Sigmoid colon (tissue), 7 donors: ENCODE measurements around the gene FILIP1L. TPM values are rescaled to one million over a fixed set of nuclear protein-coding genes. Genes with fewer than 3 reads are reported as not detected.

Source experiments
- DNase-seq: peaks from one replicate; pipeline ENCODE4 v3.0.0-alpha.2; 2019
- H3K27ac ChIP-seq, 4 donors: fragments of 200-600 bp; sonication (generic); one replicate each; pipeline ENCODE4 v1.5.1; 2016 to 2019; ENCODE audit warnings: mild to moderate bottlenecking in 1 of 4
- H3K27me3 ChIP-seq, 3 donors: fragments of 200-600 bp; sonication (generic); one replicate each; pipeline ENCODE4 v1.5.1; 2019; ENCODE audit warnings: mild to moderate bottlenecking in 1 of 3
- H3K36me3 ChIP-seq, 4 donors: fragments of 200-600 bp; sonication (generic); one replicate each; pipeline ENCODE4 v1.5.1; 2016 to 2019
- H3K4me1 ChIP-seq, 4 donors: fragments of 200-600 bp; sonication (generic); one replicate each; pipeline ENCODE4 v1.5.1; 2017 to 2019
- H3K4me3 ChIP-seq, 4 donors: fragments of 200-600 bp; sonication (generic); one replicate each; pipeline ENCODE4 v1.5.1; 2017 to 2019; ENCODE audit warnings: mild to moderate bottlenecking in 2 of 4, moderate library complexity in 1 of 4
- H3K9me3 ChIP-seq, 4 donors: fragments of 200-600 bp in 3 of 4; sonication (generic) in 3 of 4; one replicate each; pipeline versions ENCODE4 v1.5.1 to v1.6.1; 2013 to 2019
- EP300 ChIP-seq, 4 donors: sonication (generic); formaldehyde crosslinking; IDR thresholded peaks; one replicate each; pipeline ENCODE4 v1.6.1; 2017; ENCODE audit warnings: antibody characterized with exemption in 4 of 4
- POLR2A ChIP-seq, 2 donors: fragments of 450-650 bp; IDR thresholded peaks; one replicate each; pipeline ENCODE4 v1.6.1; 2016; ENCODE audit warnings: antibody characterized with exemption in 2 of 2, mild to moderate bottlenecking in 2 of 2, moderate library complexity in 2 of 2
- POLR2AphosphoS5 ChIP-seq, 4 donors: sonication (generic); formaldehyde crosslinking; IDR thresholded peaks; one replicate each; pipeline ENCODE4 v1.6.1; 2017; ENCODE audit warnings: antibody characterized with exemption in 4 of 4
- WGBS, 2 donors: extraction: QIAGEN DNeasy Blood & Tissue Kit; methylation state at CpG; one replicate each; pipeline ENCODE4 v1.1.7; 2013; 5-methylcytosine and 5-hydroxymethylcytosine counted together
- intact Hi-C: fragments of 100-400 bp; cut with DNase I; formaldehyde crosslinking; loops from one replicate; pipeline ENCODE4 v1.15.1; 2023
- polyA plus RNA-seq, 3 donors: library from polyadenylated mRNA; stranded (reverse); fragments of 200-250 nt; gene quantifications; one replicate each; pipeline ENCODE4 v1.2.3, GENCODE V29; 2013
- total RNA-seq, 4 donors: library from RNA; depleted of rRNA; stranded (reverse); fragments of >200 nt; gene quantifications; one replicate each; pipeline ENCODE4 v1.1.0, GENCODE V29; 2016
- TF ChIP-seq, protein P1 (sequence below), 4 experiments: fragments of 450-650 bp in 3 of 4; fragments of 200-600 bp in 1 of 4; IDR thresholded peaks; one replicate each; pipeline ENCODE4 v1.5.1; 2016 to 2019; ENCODE audit warnings: antibody characterized with exemption in 4 of 4, mild to moderate bottlenecking in 3 of 4, moderate library complexity in 2 of 4
- donor health status: healthy with polysubstance abuse.
- donor health status: Bipolar disorder and iron deficiency.
- donor health status: healthy.

The FILIP1L gene
- total and polyA plus RNA-seq, 7 donors: 6.0 to 93.3 (median 42.5) TPM

DNA sequence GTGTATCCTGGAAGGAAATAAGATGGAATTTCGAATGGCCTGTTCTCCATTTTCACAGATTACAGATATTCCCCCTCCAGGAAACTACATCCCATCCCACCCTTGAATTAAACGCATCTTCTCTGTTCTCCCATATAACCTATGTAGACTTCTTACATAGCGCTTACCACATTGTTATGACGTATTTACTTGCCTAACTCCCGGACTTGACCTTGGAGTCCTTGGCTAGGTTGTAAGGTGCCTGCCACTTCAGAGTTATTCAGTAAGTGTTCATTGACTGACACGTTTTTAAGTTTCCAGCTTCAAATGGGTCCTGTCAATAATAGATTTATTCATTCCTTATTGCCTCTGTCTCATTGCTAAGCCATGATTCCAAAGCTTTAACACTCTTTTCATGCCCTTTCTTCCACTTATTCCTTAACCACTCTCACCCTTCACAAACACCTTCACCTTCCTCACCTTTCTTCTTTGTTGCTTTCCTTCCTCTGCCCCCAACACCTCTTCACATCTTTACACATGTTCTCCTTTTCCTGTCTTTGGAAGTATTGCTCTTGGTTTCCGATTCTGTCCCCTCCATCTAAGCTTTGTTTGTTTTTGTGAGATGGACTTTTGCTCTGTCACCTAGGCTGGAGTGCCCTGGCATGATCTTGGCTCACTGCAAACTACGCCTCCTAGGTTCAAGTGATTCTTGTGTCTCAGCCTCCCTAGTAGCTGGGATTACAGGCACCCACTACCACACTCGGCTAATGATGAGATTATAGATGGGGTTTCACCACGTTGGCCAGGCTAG lies 158.3 kb downstream of the FILIP1L start:
- 93 to 94% methylated on average over 10 of the region's 10 CpGs for WGBS, 2 donors

DNA sequence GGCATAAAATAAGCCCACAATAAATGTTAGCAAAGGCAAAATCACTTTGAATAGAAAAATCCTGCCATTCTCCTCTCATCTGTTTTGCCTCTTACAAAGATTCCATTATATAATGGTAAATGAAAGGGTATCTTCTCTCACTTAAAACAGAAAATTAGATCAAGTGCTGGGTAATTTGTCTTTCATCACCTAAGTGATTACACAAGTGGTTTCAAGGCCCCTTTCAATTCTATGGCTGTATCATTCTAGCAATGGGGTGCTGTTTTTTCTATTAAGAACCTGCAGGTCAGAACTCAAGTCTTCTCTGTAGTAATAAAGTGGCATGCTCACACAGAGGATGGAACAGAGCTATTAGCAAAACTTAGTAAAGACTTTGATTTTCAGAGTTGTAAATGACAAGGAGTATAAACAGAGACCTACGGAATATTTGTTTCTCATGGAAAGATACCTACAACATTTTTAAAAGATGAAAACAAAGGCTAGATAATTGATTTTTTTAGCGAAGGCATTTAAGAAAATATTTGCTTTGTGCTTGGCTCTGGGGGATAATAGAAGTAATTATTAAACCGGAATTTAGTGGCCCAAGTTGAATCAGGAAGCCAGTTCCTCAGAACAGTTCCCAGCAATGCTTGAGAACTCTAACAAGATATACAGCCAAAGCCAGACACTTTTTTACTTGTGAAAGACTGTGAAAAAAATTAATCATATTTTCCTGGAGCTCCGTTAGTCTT lies 159.2 kb downstream of the FILIP1L start:
- Histone ChIP-seq H3K9me3 (no peaks in the 10 kb centered on the region), H3K4me1 (peaks cover 0 to 22% (median 11%) of the 10 kb centered on the region in 4 donors), H3K4me3 (no peak overlapping the region), H3K27me3 (no peaks in the 10 kb centered on the region), H3K27ac (peak overlapping the region in 2 of 4 donors; percentile 12 to 83), H3K36me3 (no peaks in the 10 kb centered on the region)
- 82 to 87% methylated on average over 4 of the region's 4 CpGs for WGBS, 2 donors
- no peak for DNase-seq
- TF ChIP-seq POLR2AphosphoS5 (IDR thresholded peaks at IDR 0.05): no peak
- no peak for TF ChIP-seq POLR2A (IDR thresholded peaks at IDR 0.05)
- TF ChIP-seq, protein P1, sequence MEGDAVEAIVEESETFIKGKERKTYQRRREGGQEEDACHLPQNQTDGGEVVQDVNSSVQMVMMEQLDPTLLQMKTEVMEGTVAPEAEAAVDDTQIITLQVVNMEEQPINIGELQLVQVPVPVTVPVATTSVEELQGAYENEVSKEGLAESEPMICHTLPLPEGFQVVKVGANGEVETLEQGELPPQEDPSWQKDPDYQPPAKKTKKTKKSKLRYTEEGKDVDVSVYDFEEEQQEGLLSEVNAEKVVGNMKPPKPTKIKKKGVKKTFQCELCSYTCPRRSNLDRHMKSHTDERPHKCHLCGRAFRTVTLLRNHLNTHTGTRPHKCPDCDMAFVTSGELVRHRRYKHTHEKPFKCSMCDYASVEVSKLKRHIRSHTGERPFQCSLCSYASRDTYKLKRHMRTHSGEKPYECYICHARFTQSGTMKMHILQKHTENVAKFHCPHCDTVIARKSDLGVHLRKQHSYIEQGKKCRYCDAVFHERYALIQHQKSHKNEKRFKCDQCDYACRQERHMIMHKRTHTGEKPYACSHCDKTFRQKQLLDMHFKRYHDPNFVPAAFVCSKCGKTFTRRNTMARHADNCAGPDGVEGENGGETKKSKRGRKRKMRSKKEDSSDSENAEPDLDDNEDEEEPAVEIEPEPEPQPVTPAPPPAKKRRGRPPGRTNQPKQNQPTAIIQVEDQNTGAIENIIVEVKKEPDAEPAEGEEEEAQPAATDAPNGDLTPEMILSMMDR (IDR thresholded peaks at IDR 0.05): no peak
- no peak for TF ChIP-seq EP300 (IDR thresholded peaks at IDR 0.05)
- intact Hi-C loops: loop anchor here (5.0 kb wide), 1 partner anchor 83 kb away; no protein-coding TSS in a partner anchor

More for the DNA sequence above, 158.3 kb downstream of the FILIP1L start:
- no peaks in the 10 kb centered on the region for H3K9me3 ChIP-seq
- H3K4me3 ChIP-seq: no peak overlapping the region
- DNase-seq: no peak
- intact Hi-C loops: loop anchor here (5.0 kb wide), 1 partner anchor 84 kb away; no protein-coding TSS in a partner anchor
- H3K27me3 ChIP-seq: no peaks in the 10 kb centered on the region
- no peak for TF ChIP-seq POLR2A (IDR thresholded peaks at IDR 0.05)
- no peak for TF ChIP-seq EP300 (IDR thresholded peaks at IDR 0.05)
- TF ChIP-seq, protein P1 (IDR thresholded peaks at IDR 0.05): no peak
- no peak for TF ChIP-seq POLR2AphosphoS5 (IDR thresholded peaks at IDR 0.05)
- H3K27ac ChIP-seq: peak overlapping the region in 2 of 4 donors; percentile 12 to 83
- H3K36me3 ChIP-seq: no peaks in the 10 kb centered on the region
- H3K4me1 ChIP-seq: peaks cover 0 to 31% (median 15%) of the 10 kb centered on the region in 4 donors

DNA sequence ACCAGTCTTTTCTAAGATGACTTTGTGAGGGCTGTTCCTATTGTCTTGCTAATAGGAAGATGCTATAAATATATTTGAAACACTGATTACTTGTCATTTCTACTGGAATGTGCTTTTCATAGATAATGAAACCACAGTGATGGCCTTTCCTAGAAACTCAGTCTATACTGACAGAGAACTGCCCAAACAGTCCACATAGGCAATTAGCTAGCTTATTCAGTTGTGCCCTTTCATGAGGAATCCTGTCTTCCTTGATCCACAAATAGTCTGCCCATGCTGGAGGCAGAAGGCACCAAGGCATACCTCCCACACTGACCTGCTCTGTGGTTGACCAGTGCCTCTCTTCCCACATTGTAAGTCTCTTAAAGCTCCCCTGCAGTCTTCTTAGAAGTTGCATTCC lies 160.7 kb downstream of the FILIP1L start:
- DNase-seq: no peak
- intact Hi-C loops: no loop called here
- Histone ChIP-seq H3K27ac (no peak overlapping the region), H3K36me3 (no peaks in the 10 kb centered on the region), H3K4me3 (no peak overlapping the region), H3K27me3 (no peaks in the 10 kb centered on the region), H3K4me1 (peaks cover 0 to 23% (median 10%) of the 10 kb centered on the region in 4 donors), H3K9me3 (no peaks in the 10 kb centered on the region)
- TF ChIP-seq POLR2A (IDR thresholded peaks at IDR 0.05): no peak
- TF ChIP-seq POLR2AphosphoS5 (IDR thresholded peaks at IDR 0.05): no peak
- no peak for TF ChIP-seq EP300 (IDR thresholded peaks at IDR 0.05)
- TF ChIP-seq, protein P1 (IDR thresholded peaks at IDR 0.05): no peak

DNA sequence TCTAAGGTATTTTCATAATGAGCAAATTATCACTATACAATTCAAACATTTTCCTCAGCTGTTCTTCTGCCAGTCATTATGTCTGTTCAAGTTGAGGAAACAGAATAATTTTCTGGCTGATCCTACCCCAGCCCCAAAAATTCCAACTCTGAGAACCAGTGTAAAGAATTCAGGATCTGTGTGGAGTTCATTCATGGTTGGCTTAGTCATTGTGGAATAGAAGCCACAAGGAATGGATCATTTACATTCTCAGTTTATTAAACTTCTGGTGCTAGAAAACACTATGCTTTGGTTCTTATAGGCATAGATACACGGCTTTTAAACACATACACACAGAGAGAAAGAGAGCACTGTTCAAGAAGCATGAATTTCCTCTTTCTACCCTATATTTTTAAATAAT lies 162.0 kb downstream of the FILIP1L start:
- TF ChIP-seq, protein P1 (IDR thresholded peaks at IDR 0.05): no peak
- TF ChIP-seq POLR2A (IDR thresholded peaks at IDR 0.05) (no peak), EP300 (IDR thresholded peaks at IDR 0.05) (no peak), POLR2AphosphoS5 (IDR thresholded peaks at IDR 0.05) (no peak)
- no peak overlapping the region for H3K27ac ChIP-seq
- DNase-seq: no peak
- WGBS, 2 donors: 83 to 85% methylated on average over 1 of the region's 1 CpG
- H3K9me3 ChIP-seq: no peaks in the 10 kb centered on the region
- H3K36me3 ChIP-seq: no peaks in the 10 kb centered on the region
- intact Hi-C loops: no loop called here
- H3K4me3 ChIP-seq: no peak overlapping the region
- peaks cover 0 to 15% (median 3%) of the 10 kb centered on the region in 4 donors for H3K4me1 ChIP-seq
- H3K27me3 ChIP-seq: no peaks in the 10 kb centered on the region
